ENCODE data around the gene MRFAP1L1. TPM values are rescaled to one million over a fixed set of nuclear protein-coding genes. Genes with fewer than 3 reads are reported as not detected.

Gene MRFAP1L1
- total and polyA plus RNA-seq, 9 of the 15 experiments (the other 6 are each of a cell fraction or from before 2014, with no cell fraction given), result 37.6 to 111 (median 83.8) TPM

DNA sequence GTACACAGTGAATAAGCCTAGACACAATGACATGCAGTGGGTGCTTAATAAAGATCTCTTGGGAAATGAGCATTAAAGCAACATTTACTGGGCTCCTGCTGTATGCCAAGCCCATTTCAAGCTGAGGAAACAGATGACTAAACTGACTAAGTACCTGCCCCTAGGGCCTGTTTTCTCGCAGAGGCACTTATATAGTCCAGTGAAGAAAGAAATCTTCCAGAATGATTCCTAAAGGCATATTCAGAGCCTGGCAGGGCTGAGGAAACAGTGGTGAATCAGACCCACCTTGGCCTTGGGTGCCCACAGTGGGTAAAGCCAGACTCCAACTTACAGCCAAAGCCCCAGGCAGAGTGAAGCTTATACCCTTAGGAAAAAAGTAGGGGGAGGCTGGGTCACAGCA is 38.0 kb downstream of the MRFAP1L1 start:
- H3K4me1 ChIP-seq (replicated peaks in 1 of 2; ENCODE audit: control insufficient read depth in 2 of 2, insufficient read depth in 2 of 2, low read length in 2 of 2), result peaks cover 16 to 26% of the 10 kb centered on the region in 2 experiments
- ChIA-PET POLR2A (interaction anchor here (0.9 to 4.4 kb wide), 3 partner anchors 9 to 29 kb away, joined by 3 to 40 read pairs (median 40); partner anchors contain the start of gene MRFAP1), CTCF (ENCODE audit: low intra/inter-chr PET ratio) (no interaction called here)
- no peak overlapping the region for H3K27ac ChIP-seq (ENCODE audit: extremely low read depth, low read depth, low read length)
- peaks cover 28% of the 10 kb centered on the region for H3K79me2 ChIP-seq (ENCODE audit: control insufficient read depth, insufficient read depth, low read length)
- DNase-seq (ENCODE audit: extremely low read depth in 1 of 4, low spot score in 3 of 4) (no peak), FAIRE-seq (no peak), ATAC-seq (no peak)
- intact Hi-C loops (cut with micrococcal nuclease) (no loop called here), in situ Hi-C loops (cut with MboI) (no loop called here)
- H3K27me3 ChIP-seq (ENCODE audit: control insufficient read depth in 2 of 2, insufficient read depth in 2 of 2, low read length in 2 of 2), result no peaks in the 10 kb centered on the region
- TF ChIP-seq MED1 (CRISPR knock-in tag; IDR thresholded peaks at IDR 0.05; ENCODE audit: borderline replicate concordance) (no peak), ZNF274 (IDR thresholded peaks at IDR 0.05; ENCODE audit: borderline replicate concordance, low read depth, low read length) (no peak), SIX5 (IDR thresholded peaks at IDR 0.05; ENCODE audit: borderline replicate concordance in 1 of 2, insufficient read depth in 1 of 2, low read depth in 1 of 2, low read length in 2 of 2) (no peak), ATF7 (IDR thresholded peaks at IDR 0.05) (no peak)
- peaks cover 19% of the 10 kb centered on the region; the same call in 1 of the 2 replicates for H4K20me1 ChIP-seq (replicated peaks; ENCODE audit: control insufficient read depth, insufficient read depth, low read length)
- no peaks in the 10 kb centered on the region; the same call in 1 of the 2 replicates for H3K9me3 ChIP-seq (replicated peaks; ENCODE audit: control insufficient read depth, insufficient read depth, low read depth, low read length)
- WGBS (ENCODE audit: insufficient coverage, low coverage, missing lambda C conversion rate), result 92% methylated on average over 1 of the region's 1 CpG
- H3K9me1 ChIP-seq (ENCODE audit: control insufficient read depth, insufficient read depth, low read length), result no peaks in the 10 kb centered on the region
- no peak overlapping the region for H3K4me3 ChIP-seq
- peaks cover 19% of the 10 kb centered on the region for H3K36me3 ChIP-seq (ENCODE audit: control insufficient read depth, insufficient read depth, low read length)
- no peak overlapping the region for H3K4me2 ChIP-seq (ENCODE audit: insufficient read depth, low read length)
- BruUV-seq (replicated peaks), result no TSS peak
- H3K9ac ChIP-seq (ENCODE audit: insufficient read depth in 1 of 2, low read depth in 2 of 2, low read length in 2 of 2), result no peak overlapping the region
- H2AFZ ChIP-seq (ENCODE audit: low read depth, low read length), result no peak overlapping the region

DNA sequence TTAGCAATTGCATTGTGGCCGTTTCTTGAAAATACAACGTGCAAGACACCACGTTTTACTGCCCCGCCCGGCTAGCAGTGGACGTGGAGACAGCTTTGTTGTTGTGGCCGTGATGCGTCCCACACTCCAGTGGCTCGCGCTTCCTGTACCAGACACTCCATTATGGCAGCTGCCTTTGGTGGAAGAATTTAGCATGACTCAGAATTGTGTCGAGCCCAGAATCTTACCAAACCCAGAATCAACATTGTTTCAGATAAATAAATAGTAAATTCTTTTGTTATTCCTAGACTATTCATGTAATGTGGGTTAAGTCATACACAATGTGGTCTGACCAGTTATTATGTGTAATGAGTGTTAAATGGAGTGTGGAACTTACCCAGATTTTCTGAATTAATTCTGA is 41.3 kb downstream of the MRFAP1L1 start:
- H3K4me1 ChIP-seq (replicated peaks in 1 of 2; ENCODE audit: control insufficient read depth in 2 of 2, insufficient read depth in 2 of 2, low read length in 2 of 2), result peaks cover 0 to 23% of the 10 kb centered on the region in 2 experiments; a peak in 3 of 5 replicates
- H4K20me1 ChIP-seq (replicated peaks; ENCODE audit: control insufficient read depth, insufficient read depth, low read length), result no peaks in the 10 kb centered on the region
- ATAC-seq (peak; percentile 15; the same call in 1 of the 3 replicates), DNase-seq (ENCODE audit: extremely low read depth in 1 of 4, low spot score in 3 of 4) (no peak), FAIRE-seq (no peak)
- CTCF ChIA-PET (ENCODE audit: low intra/inter-chr PET ratio), result no interaction called here
- 44% methylated on average over 11 of the region's 11 CpGs for WGBS (ENCODE audit: insufficient coverage, low coverage, missing lambda C conversion rate)
- no peaks in the 10 kb centered on the region for H3K36me3 ChIP-seq (ENCODE audit: control insufficient read depth, insufficient read depth, low read length)
- H2AFZ ChIP-seq (ENCODE audit: low read depth, low read length), result no peak overlapping the region
- in situ Hi-C loops (cut with MboI), result no loop called here
- no peak overlapping the region for H3K9ac ChIP-seq (ENCODE audit: insufficient read depth in 1 of 2, low read depth in 2 of 2, low read length in 2 of 2)
- no peaks in the 10 kb centered on the region for H3K27me3 ChIP-seq (ENCODE audit: control insufficient read depth in 2 of 2, insufficient read depth in 2 of 2, low read length in 2 of 2)
- no peak overlapping the region for H3K4me3 ChIP-seq
- intact Hi-C loops (cut with micrococcal nuclease), result no loop called here
- H3K9me3 ChIP-seq (replicated peaks; ENCODE audit: control insufficient read depth, insufficient read depth, low read depth, low read length), result peaks cover 3% of the 10 kb centered on the region; the same call in 1 of the 2 replicates
- H3K79me2 ChIP-seq (ENCODE audit: control insufficient read depth, insufficient read depth, low read length), result no peaks in the 10 kb centered on the region
- 0 out of 2 replicates have a peak overlapping the region, but pooled peaks have one; percentile 25 for H3K4me2 ChIP-seq (ENCODE audit: insufficient read depth, low read length)
- H3K27ac ChIP-seq (ENCODE audit: extremely low read depth, low read depth, low read length), result no peak overlapping the region
- POLR2A ChIA-PET, result no interaction called here
- no peaks in the 10 kb centered on the region for H3K9me1 ChIP-seq (ENCODE audit: control insufficient read depth, insufficient read depth, low read length)
- BruUV-seq (replicated peaks), result no TSS peak
- TF ChIP-seq, protein P1, sequence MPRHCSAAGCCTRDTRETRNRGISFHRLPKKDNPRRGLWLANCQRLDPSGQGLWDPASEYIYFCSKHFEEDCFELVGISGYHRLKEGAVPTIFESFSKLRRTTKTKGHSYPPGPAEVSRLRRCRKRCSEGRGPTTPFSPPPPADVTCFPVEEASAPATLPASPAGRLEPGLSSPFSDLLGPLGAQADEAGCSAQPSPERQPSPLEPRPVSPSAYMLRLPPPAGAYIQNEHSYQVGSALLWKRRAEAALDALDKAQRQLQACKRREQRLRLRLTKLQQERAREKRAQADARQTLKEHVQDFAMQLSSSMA (CRISPR knock-in tag; IDR thresholded peaks at IDR 0.05), result no peak
- TF ChIP-seq, protein P2, sequence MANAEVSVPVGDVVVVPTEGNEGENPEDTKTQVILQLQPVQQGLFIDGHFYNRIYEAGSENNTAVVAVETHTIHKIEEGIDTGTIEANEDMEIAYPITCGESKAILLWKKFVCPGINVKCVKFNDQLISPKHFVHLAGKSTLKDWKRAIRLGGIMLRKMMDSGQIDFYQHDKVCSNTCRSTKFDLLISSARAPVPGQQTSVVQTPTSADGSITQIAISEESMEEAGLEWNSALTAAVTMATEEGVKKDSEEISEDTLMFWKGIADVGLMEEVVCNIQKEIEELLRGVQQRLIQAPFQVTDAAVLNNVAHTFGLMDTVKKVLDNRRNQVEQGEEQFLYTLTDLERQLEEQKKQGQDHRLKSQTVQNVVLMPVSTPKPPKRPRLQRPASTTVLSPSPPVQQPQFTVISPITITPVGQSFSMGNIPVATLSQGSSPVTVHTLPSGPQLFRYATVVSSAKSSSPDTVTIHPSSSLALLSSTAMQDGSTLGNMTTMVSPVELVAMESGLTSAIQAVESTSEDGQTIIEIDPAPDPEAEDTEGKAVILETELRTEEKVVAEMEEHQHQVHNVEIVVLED (CRISPR knock-in tag; IDR thresholded peaks at IDR 0.05), result no peak
- TF ChIP-seq KDM5B (IDR thresholded peaks at IDR 0.05; ENCODE audit: insufficient replicate concordance, low read depth, low read length) (no peak), ZBTB17 (CRISPR knock-in tag; IDR thresholded peaks at IDR 0.05) (no peak), POLR2AphosphoS5 (IDR thresholded peaks at IDR 0.05; ENCODE audit: control insufficient read depth, insufficient read depth, low read depth, low read length) (no peak), CBX1 (IDR thresholded peaks at IDR 0.05; ENCODE audit: low read depth) (no peak), KLF13 (tag; IDR thresholded peaks at IDR 0.05; ENCODE audit: borderline replicate concordance, low read depth) (no peak)
